Measurements from ENCODE around the gene HIGD1C.
"Not testable (repeated sequence)": the region's sequence is repeated elsewhere in the genome, so short reads cannot be mapped to it uniquely, and the experiment has no call there.

Gene HIGD1C

DNA sequence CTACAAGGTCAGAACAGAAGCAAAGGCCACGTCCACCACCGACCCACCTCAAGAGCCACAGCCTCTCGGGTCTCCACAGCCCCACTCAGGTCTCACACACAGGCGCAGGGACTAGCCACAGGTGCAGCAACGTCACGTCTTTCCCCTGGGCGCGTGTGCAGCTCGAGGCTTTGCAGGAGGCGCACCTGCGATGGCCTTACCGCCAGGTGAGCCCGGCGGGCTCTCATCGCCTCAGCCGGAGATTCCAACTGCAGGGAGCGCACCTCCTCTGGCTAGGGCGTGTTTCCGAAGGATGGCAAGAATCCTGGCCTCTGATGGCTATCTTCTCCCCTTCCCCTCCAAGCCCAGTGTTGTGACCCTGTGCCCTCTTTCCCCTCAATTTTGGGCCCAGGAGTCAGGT, at the start of gene HIGD1C:
HIGD1C (plus strand) TSS at position 35 of the 400 bp plus-strand sequence. CDS start 1,455 bp downstream, outside the sequence.
- no peak for DNase-seq

DNA sequence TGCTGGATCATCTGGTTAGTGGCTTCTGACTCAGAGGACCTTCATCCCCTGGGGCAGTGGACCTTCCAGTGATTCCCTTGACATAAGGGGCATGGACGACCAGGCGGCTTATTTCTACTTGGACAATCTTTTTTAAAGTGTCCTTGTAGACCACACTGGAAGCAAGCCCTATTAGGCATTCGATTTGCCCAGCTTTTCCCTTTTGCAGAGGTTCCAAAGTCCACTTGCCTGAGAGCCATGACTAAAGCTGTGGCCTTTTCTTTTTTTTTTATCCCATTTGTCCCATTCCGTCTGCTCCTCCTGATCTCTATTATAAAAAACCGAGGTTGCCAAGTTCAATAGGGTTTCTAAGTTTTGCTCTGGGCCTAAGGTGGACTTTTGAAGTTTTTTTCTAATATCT, 43.9 kb upstream of the HIGD1C start:
- not testable (repeated sequence) for DNase-seq

DNA sequence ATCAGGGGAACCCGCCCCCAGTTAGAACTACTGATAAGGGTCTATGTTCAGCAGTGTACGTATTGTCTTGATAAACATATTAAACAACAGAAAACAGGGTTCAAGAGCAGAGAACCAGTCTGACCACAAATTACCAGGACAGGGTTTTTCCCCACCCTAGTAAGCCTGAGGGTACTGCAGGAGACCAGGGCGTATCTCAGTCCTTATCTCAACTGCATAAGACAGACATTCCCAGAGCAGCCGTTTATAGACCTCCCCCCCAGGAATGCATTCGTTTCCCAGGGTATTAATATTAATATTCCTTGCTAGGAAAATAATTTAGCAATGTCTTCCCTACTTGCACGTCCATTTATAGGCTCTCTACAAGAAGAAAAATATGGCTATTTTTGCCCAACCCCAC, 40.0 kb upstream of the HIGD1C start:
- not testable (repeated sequence) for DNase-seq

DNA sequence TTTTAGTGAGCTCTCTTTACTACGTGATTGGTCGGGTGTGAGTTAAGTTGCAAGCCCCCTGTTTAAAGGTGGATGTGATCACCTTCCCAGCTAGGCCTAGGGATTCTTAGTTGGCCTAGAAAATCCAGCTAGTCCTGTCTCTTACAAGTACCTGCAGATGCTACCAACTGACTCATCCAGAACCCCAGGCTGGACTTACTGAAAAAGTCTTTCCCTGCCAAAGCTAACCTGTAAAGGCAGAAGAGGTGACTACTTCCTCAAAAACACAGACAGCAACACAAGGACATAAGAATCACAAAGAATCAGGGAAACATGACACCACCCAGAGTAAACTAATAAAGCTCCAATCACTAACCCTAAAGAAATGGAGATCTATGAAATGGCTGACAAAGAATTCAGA, 39.1 kb upstream of the HIGD1C start:
- DNase-seq, result no peak

DNA sequence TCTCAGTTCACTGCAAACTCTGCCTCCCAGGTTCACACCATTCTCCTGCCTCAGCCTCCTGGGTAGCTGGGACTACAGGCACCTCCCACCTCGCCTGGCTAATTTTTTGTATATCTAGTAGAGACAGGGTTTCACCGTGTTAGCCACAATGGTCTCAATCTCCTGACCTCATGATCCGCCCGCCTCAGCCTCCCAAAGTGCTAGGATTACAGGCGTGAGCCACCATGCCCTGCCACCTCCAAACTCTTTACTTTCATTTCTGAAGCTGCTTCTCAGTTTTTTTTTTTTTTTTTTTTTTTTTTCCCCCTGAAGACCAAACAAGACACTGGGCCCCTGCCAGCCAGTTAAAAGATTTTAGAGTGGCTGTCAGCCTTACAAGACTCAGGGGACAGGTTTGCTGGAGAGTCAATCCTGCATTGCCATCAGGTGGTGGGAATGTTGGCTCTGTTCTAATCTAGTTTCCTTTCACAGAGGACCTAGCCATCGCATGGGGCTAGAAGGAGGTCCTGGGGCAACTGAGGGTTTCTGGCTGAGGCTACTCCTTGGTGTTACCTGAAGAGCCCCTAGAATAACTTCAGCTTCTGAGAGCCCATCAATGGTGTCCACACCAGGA, 37.4 kb upstream of the HIGD1C start:
- DNase-seq, result no peak

DNA sequence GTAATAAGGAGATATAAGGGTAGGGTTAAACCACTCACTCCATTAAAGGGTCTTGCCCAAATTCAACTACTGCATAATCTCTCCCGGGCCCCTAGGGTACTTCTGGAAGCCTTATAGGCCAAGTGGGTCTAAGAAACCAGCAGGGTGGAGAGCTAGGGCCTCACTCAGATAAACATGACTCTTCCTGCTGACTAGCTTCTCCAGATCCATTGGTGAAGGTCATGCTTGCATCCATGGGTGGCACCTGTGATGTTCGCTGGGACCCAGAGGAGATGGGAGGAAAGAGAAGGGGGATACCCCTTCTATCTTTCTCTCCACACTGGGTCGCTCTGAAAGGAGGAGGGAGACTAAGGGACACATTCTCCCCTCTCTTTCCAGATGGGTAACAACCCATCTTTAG, 36.1 kb upstream of the HIGD1C start:
- DNase-seq, result no peak

DNA sequence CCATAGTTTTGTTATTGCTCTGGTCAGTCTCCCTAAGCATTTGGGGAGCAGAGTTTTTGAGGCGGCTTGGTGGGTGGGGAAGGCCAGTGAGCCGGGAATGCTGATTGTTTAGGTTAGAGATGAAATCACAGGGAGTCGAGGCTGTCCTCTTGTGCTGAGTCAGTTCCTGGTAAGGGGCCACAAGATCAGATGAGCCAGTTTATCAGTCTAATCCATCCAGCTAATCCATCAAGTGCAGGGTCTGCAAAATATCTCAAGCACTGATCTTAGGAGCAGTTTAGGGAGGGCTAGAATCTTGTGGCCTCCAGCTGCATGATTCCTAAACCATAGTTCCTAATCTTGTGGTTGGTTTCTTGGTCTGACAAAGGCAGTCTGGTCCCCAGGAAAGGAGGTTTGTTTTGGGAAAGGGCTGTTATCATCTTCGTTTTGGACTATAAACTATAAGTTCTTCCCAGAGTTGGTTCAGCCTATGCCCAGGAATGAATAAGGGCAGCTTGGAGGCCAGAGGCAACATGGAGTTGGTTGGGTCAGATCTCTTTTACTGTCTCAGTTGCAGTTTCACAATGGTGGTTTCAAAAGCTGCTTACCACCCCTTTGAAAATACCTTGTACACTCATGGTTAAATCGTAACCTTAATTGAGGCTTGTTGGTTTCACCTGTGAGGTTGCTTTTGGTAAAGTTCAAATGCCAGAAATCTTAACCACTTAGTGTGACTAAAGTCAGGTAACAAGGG, 33.6 kb upstream of the HIGD1C start:
- DNase-seq, result no peak

DNA sequence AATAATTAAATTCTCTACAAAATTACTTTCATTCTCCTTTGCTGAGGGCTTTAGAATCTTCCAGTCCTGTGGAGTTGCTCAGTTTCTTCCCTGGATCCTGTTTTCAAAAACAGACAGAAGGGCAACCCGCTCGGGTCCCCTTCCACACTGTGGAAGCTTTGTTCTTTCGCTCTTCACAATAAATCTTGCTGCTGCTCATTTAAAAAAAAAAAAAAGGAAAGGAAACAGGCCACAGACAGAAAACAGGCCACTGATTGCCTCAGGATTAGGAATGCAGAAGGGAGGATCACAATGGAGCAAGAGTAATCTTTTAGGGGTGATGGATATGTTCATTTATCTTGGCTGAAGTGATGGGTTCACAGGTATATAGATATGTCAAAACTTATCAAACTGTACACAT, 29.5 kb upstream of the HIGD1C start:
- DNase-seq, result no peak

DNA sequence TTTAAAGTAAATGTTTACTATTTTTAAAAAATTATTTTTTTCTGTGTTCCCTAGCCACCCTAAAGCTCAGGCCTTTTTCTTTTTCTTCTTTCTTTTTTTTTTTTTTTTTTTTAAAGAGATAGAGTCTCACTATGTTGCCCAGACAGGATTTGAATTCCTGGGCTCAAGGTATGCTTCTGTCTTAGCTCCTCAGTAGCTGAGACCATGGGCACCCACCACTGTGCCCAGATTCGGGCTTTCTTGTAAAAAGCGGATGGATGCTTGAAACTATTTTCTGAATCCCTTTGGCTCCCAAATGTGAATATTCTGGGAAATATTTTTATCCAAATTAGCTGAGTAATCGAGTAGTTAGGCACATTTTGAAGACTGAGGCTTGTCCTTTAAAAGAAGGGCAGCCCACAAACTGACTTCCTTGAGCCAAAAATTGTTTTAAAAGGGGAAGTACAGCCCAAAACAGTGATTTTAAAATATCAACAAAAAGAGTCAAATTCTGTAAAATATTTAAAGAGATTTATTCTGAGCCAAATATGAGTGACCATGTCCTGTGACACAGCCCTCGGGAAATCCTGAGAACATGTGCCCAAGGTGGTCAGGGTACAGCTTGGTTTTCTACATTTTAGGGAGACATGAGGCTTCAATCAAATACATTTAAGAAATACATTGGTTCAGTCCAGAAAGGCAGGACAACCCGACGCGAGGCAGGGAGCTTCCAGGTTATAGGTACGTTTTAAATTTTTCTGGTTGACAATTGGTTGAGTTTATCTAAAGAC, 28.8 kb upstream of the HIGD1C start:
- no peak for DNase-seq

DNA sequence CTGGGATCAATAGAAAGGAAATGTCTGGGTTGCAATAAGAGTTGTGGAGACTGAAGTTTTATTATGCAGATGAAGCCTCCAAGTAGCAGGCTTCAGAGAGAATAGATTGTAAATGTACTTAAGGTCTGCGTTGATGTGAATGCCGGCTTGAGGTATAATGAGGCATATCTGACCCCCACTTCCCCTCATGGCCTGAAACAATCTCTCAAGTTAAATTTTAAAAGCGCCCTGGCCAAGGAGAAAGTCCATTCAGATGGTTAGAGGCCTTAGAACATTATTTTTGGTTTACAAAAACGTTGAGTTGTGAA, 28.3 kb upstream of the HIGD1C start:
- DNase-seq, result no peak

DNA sequence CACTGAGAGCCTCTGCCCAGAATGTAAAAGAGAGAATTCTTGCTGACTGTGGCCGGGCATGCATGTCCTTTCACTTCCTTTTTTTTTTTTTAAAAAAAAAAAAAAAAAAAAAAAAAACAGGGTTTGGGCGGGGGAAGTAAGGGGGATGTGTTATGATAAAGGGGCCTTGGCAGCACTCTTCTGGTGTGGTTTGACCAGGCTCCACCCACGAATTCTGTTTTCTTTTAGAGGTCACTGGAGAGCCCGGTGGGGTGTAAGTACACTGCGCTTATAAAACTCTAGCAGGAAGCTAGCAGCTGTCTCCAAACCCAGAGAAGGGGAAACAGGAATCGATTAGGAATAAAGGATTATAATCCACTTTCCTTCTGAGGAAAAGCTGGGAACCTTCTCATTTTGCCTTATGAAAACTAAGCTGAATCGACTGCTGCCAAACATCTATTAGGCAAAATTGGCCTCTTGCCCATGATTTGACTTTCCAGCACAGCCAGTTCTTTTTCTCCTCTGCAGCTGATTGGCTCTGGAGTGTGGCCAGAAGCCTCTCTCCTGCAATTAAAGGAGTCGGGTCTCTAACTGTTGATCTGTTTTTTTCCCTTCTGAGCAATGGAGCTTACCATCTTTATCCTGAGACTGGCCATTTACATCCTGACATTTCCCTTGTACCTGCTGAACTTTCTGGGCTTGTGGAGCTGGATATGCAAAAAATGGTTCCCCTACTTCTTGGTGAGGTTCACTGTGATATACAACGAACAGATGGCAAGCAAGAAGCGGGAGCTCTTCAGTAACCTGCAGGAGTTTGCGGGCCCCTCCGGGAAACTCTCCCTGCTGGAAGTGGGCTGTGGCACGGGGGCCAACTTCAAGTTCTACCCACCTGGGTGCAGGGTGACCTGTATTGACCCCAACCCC, 27.7 kb upstream of the HIGD1C start:
- no peak for DNase-seq

DNA sequence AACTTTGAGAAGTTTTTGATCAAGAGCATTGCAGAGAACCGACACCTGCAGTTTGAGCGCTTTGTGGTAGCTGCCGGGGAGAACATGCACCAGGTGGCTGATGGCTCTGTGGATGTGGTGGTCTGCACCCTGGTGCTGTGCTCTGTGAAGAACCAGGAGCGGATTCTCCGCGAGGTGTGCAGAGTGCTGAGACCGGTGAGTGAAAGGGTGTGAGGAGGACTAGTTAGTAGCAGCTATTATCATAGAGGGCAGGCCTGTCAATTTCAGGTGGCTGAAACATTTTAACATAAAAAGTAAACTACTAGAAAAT, 27.0 kb upstream of the HIGD1C start:
- no peak for DNase-seq

DNA sequence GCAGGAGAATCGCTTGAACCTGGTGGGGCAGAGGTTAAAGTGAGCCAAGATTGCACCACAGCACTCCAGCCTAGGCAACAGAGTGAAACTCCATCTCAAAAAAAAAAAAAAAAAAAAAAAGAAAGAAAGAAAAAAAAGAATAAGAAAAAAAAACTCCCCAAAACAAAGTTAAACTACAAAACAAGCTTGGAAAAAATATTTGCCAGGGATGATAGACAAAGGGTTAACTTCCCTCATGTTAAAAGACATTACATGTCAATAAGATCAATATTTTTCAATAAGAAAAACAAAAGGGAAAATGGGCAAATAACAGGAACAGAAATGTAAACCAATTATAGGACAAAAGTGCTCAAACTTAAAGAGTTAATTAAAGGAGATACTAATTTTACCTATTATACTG, 26.4 kb upstream of the HIGD1C start:
- no peak for DNase-seq

DNA sequence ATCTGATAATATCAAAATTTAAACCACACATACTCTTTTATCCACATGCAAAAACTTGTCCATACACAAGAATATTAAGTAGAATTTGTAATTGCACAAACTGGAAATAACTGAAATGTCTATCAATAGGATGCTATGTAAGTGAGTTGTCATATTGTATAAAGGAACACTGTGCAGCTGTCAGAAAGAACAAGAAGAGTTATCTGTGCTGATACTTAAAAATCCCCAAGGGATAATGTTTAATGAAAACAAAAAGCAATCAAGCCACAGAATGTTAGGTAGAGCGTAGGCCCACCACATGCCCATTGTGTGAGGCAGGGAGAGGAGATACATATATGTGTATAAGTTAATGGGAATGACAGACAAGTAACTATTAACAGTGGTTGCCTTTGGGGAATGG, 25.9 kb upstream of the HIGD1C start:
- no peak for DNase-seq

DNA sequence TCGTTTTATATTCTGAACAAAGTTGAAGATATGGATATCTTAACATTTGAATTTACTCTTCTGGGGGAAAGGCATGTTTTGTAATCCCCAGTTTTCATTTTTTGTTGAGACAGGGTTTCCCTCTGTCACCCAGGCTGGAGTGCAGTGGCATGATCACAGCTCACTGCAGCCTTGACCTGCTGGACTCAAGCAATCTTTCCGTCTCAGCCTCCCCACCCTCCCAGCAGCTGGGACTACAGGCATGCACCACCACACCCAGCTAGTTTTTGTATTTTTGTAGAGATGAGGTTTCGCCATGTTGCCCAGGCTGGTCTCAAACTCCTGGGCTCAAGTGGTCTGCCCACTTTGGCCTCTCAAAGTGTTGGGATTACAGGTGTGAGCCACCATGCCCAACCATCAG, 25.4 kb upstream of the HIGD1C start:
- not testable (repeated sequence) for DNase-seq

DNA sequence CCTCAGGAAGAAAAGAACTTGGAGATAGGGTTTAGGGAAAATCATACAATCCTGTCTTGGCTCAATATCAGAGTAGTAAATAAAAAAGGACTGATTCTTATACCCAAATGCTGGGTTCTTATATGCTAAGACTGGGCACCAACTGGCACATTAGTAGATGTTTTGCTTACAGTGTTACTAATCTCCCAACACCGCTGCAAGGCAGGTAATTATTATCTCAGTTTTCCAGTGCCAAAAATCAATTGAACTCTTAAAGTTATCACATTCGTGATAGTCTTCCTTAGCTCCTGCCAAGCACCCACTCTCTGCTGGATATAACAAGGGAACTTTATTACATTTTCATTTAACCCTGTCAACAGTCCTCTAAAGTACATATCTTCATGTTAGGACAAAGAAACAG, 25.0 kb upstream of the HIGD1C start:
- no peak for DNase-seq

DNA sequence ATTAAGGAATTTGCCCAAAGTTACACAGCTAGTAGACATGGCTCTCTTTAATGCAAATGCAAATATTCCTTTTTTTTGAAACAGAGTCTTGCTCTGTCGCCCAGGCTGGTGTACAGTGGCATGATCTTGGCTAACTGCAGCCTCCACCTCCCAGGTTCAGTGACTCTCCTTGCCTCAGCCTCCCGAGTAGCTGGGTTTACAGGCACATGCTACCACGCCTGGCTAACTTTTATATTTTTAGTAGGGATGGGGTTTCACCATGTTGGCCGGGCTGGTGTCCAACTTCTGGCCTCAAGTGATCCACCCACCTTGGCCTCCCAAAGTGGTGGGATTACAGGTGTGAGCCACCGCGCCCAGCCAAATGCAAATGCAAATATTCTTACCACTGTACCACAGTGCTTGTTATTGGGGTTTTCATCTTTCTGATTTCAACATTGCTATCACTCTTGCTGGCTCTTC, 24.5 kb upstream of the HIGD1C start:
- no peak for DNase-seq

DNA sequence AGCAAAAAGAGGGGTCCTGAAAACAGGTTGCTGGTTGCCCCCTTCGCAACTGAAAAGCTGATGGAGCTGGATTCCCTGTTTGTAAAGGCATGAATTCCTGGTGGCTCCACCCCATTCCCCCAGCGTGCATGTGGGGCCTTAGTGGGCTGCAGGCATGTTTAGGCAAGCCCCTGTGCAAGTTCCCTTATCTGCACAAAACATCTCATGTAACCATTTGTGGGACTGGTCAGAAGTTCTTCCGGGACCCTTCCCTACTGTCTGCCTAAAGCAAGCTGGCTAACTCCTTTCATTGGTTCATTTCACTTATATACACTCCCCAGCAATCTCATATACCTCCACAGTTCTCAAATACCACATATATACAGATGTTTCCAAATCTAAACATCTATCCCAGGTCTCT, 24.0 kb upstream of the HIGD1C start:
- DNase-seq, result no peak

DNA sequence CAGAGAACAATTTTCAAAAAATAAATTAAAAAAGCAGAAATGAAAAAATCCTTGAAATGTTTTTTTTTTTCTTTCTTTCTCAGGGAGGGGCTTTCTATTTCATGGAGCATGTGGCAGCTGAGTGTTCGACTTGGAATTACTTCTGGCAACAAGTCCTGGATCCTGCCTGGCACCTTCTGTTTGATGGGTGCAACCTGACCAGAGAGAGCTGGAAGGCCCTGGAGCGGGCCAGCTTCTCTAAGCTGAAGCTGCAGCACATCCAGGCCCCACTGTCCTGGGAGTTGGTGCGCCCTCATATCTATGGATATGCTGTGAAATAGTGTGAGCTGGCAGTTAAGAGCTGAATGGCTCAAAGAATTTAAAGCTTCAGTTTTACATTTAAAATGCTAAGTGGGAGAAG, 22.5 kb upstream of the HIGD1C start:
- DNase-seq, result no peak

DNA sequence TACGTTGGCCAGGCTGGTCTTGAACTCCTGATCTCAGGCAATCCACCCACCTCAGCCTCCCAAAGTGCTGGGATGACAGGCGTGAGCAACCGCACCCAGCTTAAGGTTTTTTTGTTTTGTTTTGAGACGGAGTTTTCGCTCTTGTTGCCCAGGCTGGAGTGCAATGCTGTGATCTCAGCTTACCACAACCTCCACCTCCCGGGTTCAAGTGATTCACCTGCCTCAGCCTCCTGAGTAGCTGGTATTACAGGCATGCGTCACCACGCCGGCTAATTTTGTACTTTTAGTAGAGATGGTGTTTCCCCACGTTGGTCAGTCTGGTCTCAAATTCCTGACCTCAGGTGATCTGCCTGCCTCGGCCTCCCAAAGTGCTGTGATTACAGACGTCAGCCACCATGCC, 21.9 kb upstream of the HIGD1C start:
- not testable (repeated sequence) for DNase-seq

DNA sequence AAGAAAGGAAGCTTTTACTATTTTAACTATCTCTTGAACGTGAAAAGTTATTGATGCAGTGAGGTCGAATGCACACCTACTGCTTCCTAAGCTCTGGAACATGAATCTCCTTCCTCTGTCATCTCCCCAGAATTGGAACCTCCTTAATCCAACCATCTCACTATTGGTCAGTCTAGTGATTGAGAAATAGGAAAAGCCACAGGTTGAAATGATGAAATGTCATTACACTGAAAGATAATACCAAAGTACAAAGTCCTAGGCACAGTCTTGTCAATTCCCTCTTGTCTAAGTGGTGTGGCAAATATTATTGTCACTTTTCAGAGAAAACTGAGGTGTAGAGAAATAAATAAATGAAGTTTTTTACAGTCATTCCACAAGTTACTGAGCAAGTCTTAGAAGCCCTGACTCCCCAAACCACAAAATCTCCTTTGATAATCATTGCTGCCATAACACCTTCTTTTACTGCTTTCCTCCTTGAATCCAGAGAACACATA, 19.5 kb upstream of the HIGD1C start:
- DNase-seq, result no peak

DNA sequence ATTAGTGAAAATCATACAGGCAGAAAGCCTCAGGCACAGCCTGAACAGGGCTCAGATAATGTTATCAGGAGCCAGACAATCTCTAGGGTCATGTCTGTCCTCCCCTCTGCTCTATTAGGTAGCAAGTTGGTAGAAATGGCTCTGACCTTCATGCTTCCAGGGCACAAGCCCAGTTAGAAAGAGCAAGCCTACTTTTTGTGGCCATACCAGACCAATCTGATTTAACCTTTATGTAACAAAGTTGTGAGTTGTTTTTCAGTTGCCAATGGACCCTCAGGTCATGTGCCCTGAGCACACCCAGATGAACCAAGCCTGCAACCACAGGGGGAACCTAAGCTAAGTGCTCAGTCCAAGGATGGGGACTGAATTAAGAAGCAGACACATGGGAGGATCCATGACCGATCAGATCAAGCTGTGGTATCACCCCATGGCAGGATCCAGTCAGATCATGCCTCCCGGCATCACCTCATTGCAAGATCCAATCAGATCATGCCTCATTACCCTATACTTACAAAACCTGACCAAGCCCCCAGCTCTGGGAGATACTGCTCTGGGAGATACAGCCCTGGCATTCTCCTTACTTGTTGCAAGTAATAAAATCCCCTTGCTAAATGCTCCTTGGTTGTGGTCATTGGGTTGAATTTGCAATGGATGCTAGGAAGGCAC, 18.8 kb upstream of the HIGD1C start:
- no peak for DNase-seq

All from activated CD4-positive, alpha-beta T cell treated with anti-CD3 and anti-CD28 coated beads, Interleukin-2, amount 50 U/mL, for 4 hours (primary cell).